HCT116 (cell line): ENCODE results near the gene VPS33A. TPM values are rescaled to one million over a fixed set of nuclear protein-coding genes. Genes with fewer than 3 reads are reported as not detected.

Experiments
- ATAC-seq: fragments of 200-7000 bp; cut with Tn5 transposase; 2 replicates; pipeline ENCODE4 v1.9.1; 2020; ENCODE audit warnings: mild to moderate bottlenecking, moderate library complexity
- BruUV-seq: library from RNA; stranded (reverse); fragments of 400-500 nt; replicated peaks from 2 replicates; lab custom pipeline; 2021; lab: Mats Ljungman, UMichigan
- CTCF ChIA-PET: fragments of 300-600 bp; sonication (Branson Sonifier 250); formaldehyde crosslinking; loops from one replicate; lab custom pipeline; 2021; ENCODE audit warnings: antibody characterized with exemption; lab: Charles Lee
- POLR2A ChIA-PET: fragments of 300-600, 350-600 bp; sonication (Branson Sonifier 250); formaldehyde crosslinking; loops from one replicate; lab custom pipeline; 2021; ENCODE audit warnings: antibody characterized with exemption; lab: Charles Lee
- RAD21 ChIA-PET, 2 experiments: fragments of 300-600 bp; sonication (Branson Sonifier 250); formaldehyde crosslinking; loops; one replicate each; lab custom pipeline; 2023; ENCODE audit warnings: low total read pairs in 2 of 2; ENCODE audit not compliant: uncharacterized antibody in 2 of 2, unreplicated experiment in 2 of 2, low non-redundant PET in 1 of 2; lab: Charles Lee
- DNase-seq: peaks from one replicate; pipeline ENCODE4 v3.0.0-alpha.2; 2010; ENCODE audit warnings: low read depth, low spot score
- H2AFZ ChIP-seq: fragments of 200-600 bp; shearing (Covaris generic), sonication (generic); 2 replicates; pipeline ENCODE4 v1.6.1; 2017; ENCODE audit warnings: low read depth, mixed run types, mixed read lengths, antibody characterized with exemption, low read length; ENCODE audit not compliant: poor library complexity, severe bottlenecking
- H3K27ac ChIP-seq: 2 replicates; pipeline ENCODE4 v1.5.1; 2012; ENCODE audit warnings: low read depth, low read length
- H3K27me3 ChIP-seq: fragments of 200-600 bp; sonication (generic); 2 replicates; pipeline ENCODE4 v1.6.1; 2016; ENCODE audit warnings: mixed run types, low read length, mixed read lengths; ENCODE audit not compliant: insufficient read depth
- H3K36me3 ChIP-seq, 2 experiments: fragments of 200-500 bp in 1 of 2; fragments of 200-600 bp in 1 of 2; sonication (Bioruptor generic) in 1 of 2; sonication (generic) in 1 of 2; 2 replicates each; pipeline versions ENCODE4 v1.5.1 to v1.6.1; 2014 to 2016; ENCODE audit warnings: low read length in 2 of 2, inconsistent platforms in 1 of 2, mixed read lengths in 1 of 2, mixed run types in 1 of 2; ENCODE audit not compliant: insufficient read depth in 2 of 2, control insufficient read depth in 1 of 2
- H3K4me1 ChIP-seq, 2 experiments: fragments of 200-600 bp in 1 of 2; sonication (generic) in 1 of 2; 2 replicates each; pipeline versions ENCODE4 v1.5.1 to v1.6.1; 2012 to 2017; ENCODE audit warnings: low read length in 2 of 2, inconsistent platforms in 1 of 2, mild to moderate bottlenecking in 1 of 2, mixed read lengths in 1 of 2, mixed run types in 1 of 2, moderate library complexity in 1 of 2; ENCODE audit not compliant: insufficient read depth in 2 of 2, control insufficient read depth in 1 of 2
- H3K4me2 ChIP-seq: fragments of 200-600 bp; sonication (generic); 2 replicates; pipeline ENCODE4 v1.6.1; 2017; ENCODE audit warnings: mixed run types, low read length, mixed read lengths
- H3K4me3 ChIP-seq, 2 experiments: fragments of 200-600 bp in 1 of 2; sonication (generic) in 1 of 2; replicated peaks in 1 of 2; 2 replicates each; pipeline ENCODE4 v1.5.1; 2011 to 2016; ENCODE audit warnings: low read length in 2 of 2, control low read depth in 1 of 2, low read depth in 1 of 2, mild to moderate bottlenecking in 1 of 2, mixed read lengths in 1 of 2, mixed run types in 1 of 2
- H3K79me2 ChIP-seq: fragments of 200-600 bp; sonication (generic); 2 replicates; pipeline ENCODE4 v1.6.1; 2017; ENCODE audit warnings: mild to moderate bottlenecking, mixed run types, low read length, moderate library complexity, mixed read lengths; ENCODE audit not compliant: insufficient read depth
- H3K9ac ChIP-seq: fragments of 200-600 bp; sonication (generic); 2 replicates; pipeline ENCODE4 v1.6.1; 2016; ENCODE audit warnings: low read length, mixed read lengths
- H3K9me2 ChIP-seq: fragments of 200-600 bp; sonication (generic), shearing (Covaris generic); 2 replicates; pipeline ENCODE4 v1.6.1; 2017; ENCODE audit warnings: mixed run types, mild to moderate bottlenecking, moderate library complexity; ENCODE audit not compliant: insufficient read depth
- H3K9me3 ChIP-seq, 2 experiments: fragments of 200-500 bp in 1 of 2; fragments of 200-600 bp in 1 of 2; sonication (Bioruptor generic) in 1 of 2; sonication (generic) in 1 of 2; 2 replicates each; pipeline ENCODE4 v1.6.1; 2014 to 2017; ENCODE audit warnings: low read length in 2 of 2, mixed read lengths in 2 of 2, inconsistent platforms in 1 of 2, low read depth in 1 of 2, mild to moderate bottlenecking in 1 of 2, mixed run types in 1 of 2, moderate library complexity in 1 of 2; ENCODE audit not compliant: control insufficient read depth in 1 of 2, insufficient read depth in 1 of 2
- H4K20me1 ChIP-seq: fragments of 200-600 bp; sonication (generic), shearing (Covaris generic); 2 replicates; pipeline ENCODE4 v1.6.1; 2017; ENCODE audit warnings: mixed run types, mild to moderate bottlenecking, moderate library complexity; ENCODE audit not compliant: insufficient read depth
- CBX3 ChIP-seq: IDR thresholded peaks from 2 replicates; pipeline ENCODE4 v1.6.1; 2012; ENCODE audit warnings: low read depth
- EZH2 ChIP-seq: fragments of 200-600 bp; sonication (generic); IDR thresholded peaks from 2 replicates; pipeline ENCODE4 v1.6.1; 2017; ENCODE audit warnings: antibody characterized with exemption, mixed run types
- EZH2phosphoT487 ChIP-seq: fragments of 200-600 bp; IDR thresholded peaks from 2 replicates; pipeline ENCODE4 v1.6.1; 2018; ENCODE audit warnings: antibody characterized with exemption, borderline replicate concordance
- RAD21 ChIP-seq: IDR thresholded peaks from 2 replicates; pipeline ENCODE4 v1.6.1; 2012; ENCODE audit warnings: low read depth, mild to moderate bottlenecking
- intact Hi-C: fragments of 100-400 bp; cut with micrococcal nuclease; formaldehyde crosslinking; loops from 2 replicates; pipeline ENCODE4 v1.10.0; 2022
- total RNA-seq: library from RNA; stranded (reverse); gene quantifications from one replicate; pipeline ENCODE4 v1.2.1, GENCODE V29; 2021; ENCODE audit not compliant: unreplicated experiment
- TF ChIP-seq, protein P1 (sequence below): IDR thresholded peaks from 2 replicates; pipeline ENCODE4 v1.6.1; 2012
- TF ChIP-seq, protein P2 (sequence below): IDR thresholded peaks from 2 replicates; pipeline ENCODE4 v1.6.1; 2012; ENCODE audit warnings: low read depth

VPS33A gene
- total RNA-seq, 1 experiment from 2014 or later = 19.4 TPM

GRCh38 chr12:122227341-122227740 lies 39.0 kb downstream of the VPS33A start:
- peaks cover 7 to 21% of the 10 kb centered on the region in 2 experiments for H3K4me1 ChIP-seq

More at GRCh38 chr12:122227341-122227740, 39.0 kb downstream of the VPS33A start:
- ATAC-seq (no peak), DNase-seq (no peak)
- Histone ChIP-seq H3K9me2 (no peaks in the 10 kb centered on the region), H3K4me3 (no peak overlapping the region), H3K9me3 (no peaks in the 10 kb centered on the region), H3K9ac (no peak overlapping the region), H3K36me3 (peaks cover 0 to 12% of the 10 kb centered on the region in 2 experiments), H3K27ac (no peak overlapping the region), H2AFZ (no peak overlapping the region), H3K27me3 (no peaks in the 10 kb centered on the region), H4K20me1 (no peaks in the 10 kb centered on the region), H3K4me2 (no peak overlapping the region), H3K79me2 (peaks cover 33% of the 10 kb centered on the region)
- intact Hi-C loops = no loop called here
- ChIA-PET RAD21 (no interaction called here), CTCF (no interaction called here), POLR2A (no interaction called here)
- TF ChIP-seq CBX3 (no peak), EZH2 (no peak), EZH2phosphoT487 (no peak), RAD21 (no peak)
- TF ChIP-seq, protein P1, sequence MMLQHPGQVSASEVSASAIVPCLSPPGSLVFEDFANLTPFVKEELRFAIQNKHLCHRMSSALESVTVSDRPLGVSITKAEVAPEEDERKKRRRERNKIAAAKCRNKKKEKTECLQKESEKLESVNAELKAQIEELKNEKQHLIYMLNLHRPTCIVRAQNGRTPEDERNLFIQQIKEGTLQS = no peak
- TF ChIP-seq, protein P2, sequence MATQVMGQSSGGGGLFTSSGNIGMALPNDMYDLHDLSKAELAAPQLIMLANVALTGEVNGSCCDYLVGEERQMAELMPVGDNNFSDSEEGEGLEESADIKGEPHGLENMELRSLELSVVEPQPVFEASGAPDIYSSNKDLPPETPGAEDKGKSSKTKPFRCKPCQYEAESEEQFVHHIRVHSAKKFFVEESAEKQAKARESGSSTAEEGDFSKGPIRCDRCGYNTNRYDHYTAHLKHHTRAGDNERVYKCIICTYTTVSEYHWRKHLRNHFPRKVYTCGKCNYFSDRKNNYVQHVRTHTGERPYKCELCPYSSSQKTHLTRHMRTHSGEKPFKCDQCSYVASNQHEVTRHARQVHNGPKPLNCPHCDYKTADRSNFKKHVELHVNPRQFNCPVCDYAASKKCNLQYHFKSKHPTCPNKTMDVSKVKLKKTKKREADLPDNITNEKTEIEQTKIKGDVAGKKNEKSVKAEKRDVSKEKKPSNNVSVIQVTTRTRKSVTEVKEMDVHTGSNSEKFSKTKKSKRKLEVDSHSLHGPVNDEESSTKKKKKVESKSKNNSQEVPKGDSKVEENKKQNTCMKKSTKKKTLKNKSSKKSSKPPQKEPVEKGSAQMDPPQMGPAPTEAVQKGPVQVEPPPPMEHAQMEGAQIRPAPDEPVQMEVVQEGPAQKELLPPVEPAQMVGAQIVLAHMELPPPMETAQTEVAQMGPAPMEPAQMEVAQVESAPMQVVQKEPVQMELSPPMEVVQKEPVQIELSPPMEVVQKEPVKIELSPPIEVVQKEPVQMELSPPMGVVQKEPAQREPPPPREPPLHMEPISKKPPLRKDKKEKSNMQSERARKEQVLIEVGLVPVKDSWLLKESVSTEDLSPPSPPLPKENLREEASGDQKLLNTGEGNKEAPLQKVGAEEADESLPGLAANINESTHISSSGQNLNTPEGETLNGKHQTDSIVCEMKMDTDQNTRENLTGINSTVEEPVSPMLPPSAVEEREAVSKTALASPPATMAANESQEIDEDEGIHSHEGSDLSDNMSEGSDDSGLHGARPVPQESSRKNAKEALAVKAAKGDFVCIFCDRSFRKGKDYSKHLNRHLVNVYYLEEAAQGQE = no peak
- BruUV-seq = no TSS peak
